ENCODE results near the gene ANKRD36. TPM values are rescaled to one million over a fixed set of nuclear protein-coding genes. Genes with fewer than 3 reads are reported as not detected.

Gene ANKRD36
- 4.7 to 7.2 TPM (median 6.0 TPM) in 5 replicates for total RNA-seq (2022; extraction: Qiagen RNA extraction)

DNA sequence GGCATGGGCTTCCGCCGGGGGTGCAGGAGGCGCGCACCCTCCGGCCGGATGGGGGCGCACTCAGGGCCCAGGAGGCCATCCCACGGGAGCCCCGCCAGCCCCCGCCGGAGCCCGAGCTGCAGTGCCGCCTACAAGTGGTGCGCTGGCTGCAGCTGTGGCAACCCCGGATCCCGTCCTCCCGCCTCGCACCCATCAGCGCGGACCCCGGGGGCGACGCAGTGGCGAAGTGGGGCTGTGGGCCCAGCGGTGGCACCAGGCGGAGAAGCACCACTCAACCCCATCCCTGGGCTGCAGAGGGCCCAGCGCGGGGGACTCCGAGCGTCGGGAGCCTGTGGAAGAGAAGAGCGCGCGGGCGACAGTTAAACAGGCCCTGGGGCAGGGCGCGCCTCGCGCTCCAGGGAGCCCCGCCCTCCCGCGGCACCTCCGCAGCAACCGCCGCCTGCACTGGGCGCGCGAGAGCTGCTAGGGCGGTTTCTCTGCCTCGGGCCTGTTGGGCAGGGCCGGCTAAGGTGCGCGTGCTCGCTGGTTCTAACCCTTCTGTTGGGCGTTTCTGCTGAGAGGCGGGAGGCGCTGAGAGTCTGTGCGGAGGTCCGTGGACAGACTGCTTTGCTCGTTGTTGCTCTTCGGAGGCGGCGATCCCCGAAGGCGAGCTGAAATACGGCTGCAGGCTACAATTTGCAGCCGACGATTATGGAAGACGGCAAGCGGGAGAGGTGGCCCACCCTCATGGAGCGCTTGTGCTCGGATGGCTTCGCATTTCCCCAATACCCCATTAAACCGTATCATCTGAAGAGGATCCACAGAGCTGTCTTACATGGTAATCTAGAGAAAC is at the start of gene ANKRD36:
TSS of gene ANKRD36 (plus strand) at position 104 of the 832 bp plus-strand sequence. CDS start at position 691, 587 bp downstream.

DNA sequence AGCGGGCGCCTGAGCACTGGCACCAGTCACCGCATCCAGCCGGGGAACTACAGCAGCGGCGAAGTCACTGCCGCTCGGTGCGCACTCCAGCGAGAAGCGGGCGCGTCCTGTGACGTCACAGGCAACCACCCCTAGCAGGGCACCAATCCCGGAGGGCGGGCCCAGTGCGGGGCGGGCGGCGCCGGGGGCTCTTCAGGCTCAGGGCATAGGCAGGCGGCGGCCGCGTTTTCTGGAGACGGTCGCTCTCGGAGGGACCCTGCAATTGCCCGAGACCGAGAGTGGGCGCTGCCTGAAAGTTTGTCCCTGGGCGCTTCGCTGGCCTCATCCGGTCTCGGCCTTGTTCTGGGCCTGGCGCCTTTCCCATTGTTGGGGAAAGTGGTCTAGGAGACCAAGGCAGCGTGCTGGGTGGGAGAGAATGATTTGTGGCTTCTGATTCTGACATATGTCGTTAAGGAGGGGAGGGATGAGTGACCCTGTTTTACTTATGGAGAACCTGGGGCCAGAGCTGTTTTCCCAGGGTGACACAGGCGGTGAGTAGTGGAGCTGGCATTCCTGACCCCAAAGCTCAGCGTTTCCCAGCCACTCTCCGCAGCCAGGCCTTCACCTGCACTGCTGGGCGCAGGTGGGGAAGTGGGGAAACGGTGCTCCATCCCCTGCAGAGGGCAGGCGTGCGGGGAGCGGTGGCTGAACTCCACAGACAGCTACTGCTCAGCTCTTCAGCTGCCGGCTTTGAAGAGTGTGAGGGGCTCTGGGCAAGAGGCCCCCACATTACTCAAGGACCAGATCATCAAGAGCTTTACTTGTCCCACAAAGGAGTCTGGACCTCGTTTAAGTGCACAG is 18.0 kb upstream of the ANKRD36 start, which contains the start of gene FAHD2B:
TSS of gene FAHD2B (minus strand) at position 111 of the 840 bp plus-strand sequence. CDS start 3,176 bp downstream, outside the sequence.

Other genes starting within 250 kb of the ANKRD36 start
- gene SEMA4C, start 243.1 kb upstream of the ANKRD36 start, total RNA-seq (2022; extraction: Qiagen RNA extraction): 16.4 to 19.9 TPM (median 18.6 TPM) in 5 replicates
- not detected in 5 replicates for gene FAM178B, start 126.6 kb upstream of the ANKRD36 start, total RNA-seq (2022; extraction: Qiagen RNA extraction)
- 11.5 to 13.5 TPM (median 12.2 TPM) in 5 replicates for gene FAHD2B, start 18.3 kb upstream of the ANKRD36 start, total RNA-seq (2022; extraction: Qiagen RNA extraction)

All from A549 treated with AZD2906 at 1 μM for 4 hours (cell line).